WTC11 (cell line): ENCODE measurements around the gene ALAS1. TPM values are rescaled to one million over a fixed set of nuclear protein-coding genes. Genes with fewer than 3 reads are reported as not detected.

ENCODE experiments used
- ATAC-seq: fragments of 200-7000 bp; cut with Tn5 transposase; 2 replicates; pipeline ENCODE4 v1.10.0; 2021; ENCODE audit warnings: mild to moderate bottlenecking, moderate library complexity
- CTCF ChIA-PET: fragments of 300-600 bp; sonication (Branson Sonifier 250); formaldehyde crosslinking; loops from one replicate; lab custom pipeline; 2021; ENCODE audit warnings: antibody characterized with exemption; lab: Charles Lee
- POLR2A ChIA-PET: fragments of 350-600 bp; sonication (Branson Sonifier 250); formaldehyde crosslinking; loops from one replicate; lab custom pipeline; 2021; ENCODE audit warnings: antibody characterized with exemption; lab: Charles Lee
- DNase-seq: peaks from one replicate; pipeline ENCODE4 v3.0.0; 2021; ENCODE audit warnings: low spot score
- H3K27ac Mint-ChIP-seq: 2 replicates; pipeline ENCODE4 v1.8.0; 2021; ENCODE audit warnings: mixed read lengths
- H3K27me3 Mint-ChIP-seq: 2 replicates; pipeline ENCODE4 v1.8.0; 2021; ENCODE audit warnings: low read depth, mild to moderate bottlenecking, moderate library complexity, mixed read lengths
- H3K36me3 Mint-ChIP-seq: 2 replicates; pipeline ENCODE4 v1.8.0; 2021; ENCODE audit warnings: mixed read lengths
- H3K4me1 Mint-ChIP-seq: 2 replicates; pipeline ENCODE4 v1.8.0; 2022; ENCODE audit warnings: mixed read lengths
- H3K4me3 Mint-ChIP-seq: 2 replicates; pipeline ENCODE4 v1.8.0; 2021; ENCODE audit warnings: mild to moderate bottlenecking, moderate library complexity, mixed read lengths
- H3K9me3 Mint-ChIP-seq: 2 replicates; pipeline ENCODE4 v1.8.0; 2021; ENCODE audit warnings: mixed read lengths
- CREM ChIP-seq: sonication (generic); formaldehyde crosslinking; IDR thresholded peaks from 2 replicates; pipeline ENCODE4 v1.8.1; 2022; ENCODE audit warnings: mild to moderate bottlenecking, missing genetic modification reagents, moderate library complexity
- ELF4 ChIP-seq: sonication (generic); formaldehyde crosslinking; IDR thresholded peaks from 2 replicates; pipeline ENCODE4 v1.8.1; 2022; ENCODE audit warnings: low read depth, mild to moderate bottlenecking, moderate library complexity, missing genetic modification reagents
- ETV6 ChIP-seq: sonication (generic); formaldehyde crosslinking; IDR thresholded peaks from 2 replicates; pipeline ENCODE4 v1.8.1; 2022; ENCODE audit warnings: mild to moderate bottlenecking, missing genetic modification reagents
- FOXJ3 ChIP-seq: sonication (generic); formaldehyde crosslinking; IDR thresholded peaks from 2 replicates; pipeline ENCODE4 v1.9.0; 2021; ENCODE audit warnings: missing genetic modification reagents, mild to moderate bottlenecking, borderline replicate concordance
- JUN ChIP-seq: sonication (generic); formaldehyde crosslinking; IDR thresholded peaks from 2 replicates; pipeline ENCODE4 v1.8.0; 2023; ENCODE audit warnings: mild to moderate bottlenecking, missing genetic modification reagents
- RELA ChIP-seq: sonication (generic); formaldehyde crosslinking; IDR thresholded peaks from 2 replicates; pipeline ENCODE4 v1.8.1; 2022; ENCODE audit warnings: missing genetic modification reagents, mild to moderate bottlenecking, borderline replicate concordance
- SP1 ChIP-seq: sonication (generic); formaldehyde crosslinking; conservative IDR thresholded peaks from 2 replicates; pipeline ENCODE4 v1.8.1; 2022; ENCODE audit warnings: missing genetic modification reagents
- ZNF121 ChIP-seq: sonication (generic); formaldehyde crosslinking; IDR thresholded peaks from 2 replicates; pipeline ENCODE4 v1.8.0; 2023; ENCODE audit warnings: missing genetic modification reagents
- total RNA-seq: library from RNA; stranded (reverse); gene quantifications from 3 replicates; pipeline ENCODE4 v1.2.3, GENCODE V29; 2021
- TF ChIP-seq, protein P1 (sequence below): sonication (generic); formaldehyde crosslinking; IDR thresholded peaks from 2 replicates; pipeline ENCODE4 v1.8.0; 2023; ENCODE audit warnings: mild to moderate bottlenecking, missing genetic modification reagents
- TF ChIP-seq, protein P2 (sequence below): fragments of 200-600 bp; IDR thresholded peaks from 2 replicates; pipeline ENCODE4 v1.8.0; 2022; ENCODE audit warnings: antibody characterized with exemption
- TF ChIP-seq, protein P3 (sequence below): sonication (generic); formaldehyde crosslinking; IDR thresholded peaks from 2 replicates; pipeline ENCODE4 v1.8.1; 2022; ENCODE audit warnings: low read depth, mild to moderate bottlenecking, moderate library complexity, missing genetic modification reagents, borderline replicate concordance
- TF ChIP-seq, protein P4 (sequence below): sonication (generic); formaldehyde crosslinking; IDR thresholded peaks from 2 replicates; pipeline ENCODE4 v1.8.0; 2022; ENCODE audit warnings: missing genetic modification reagents
- TF ChIP-seq, protein P5 (sequence below): sonication (generic); formaldehyde crosslinking; IDR thresholded peaks from 2 replicates; pipeline ENCODE4 v1.8.0; 2022; ENCODE audit warnings: mild to moderate bottlenecking, missing genetic modification reagents

The ALAS1 gene
- total RNA-seq, 1 experiment from 2014 or later, result 39.1 TPM

DNA sequence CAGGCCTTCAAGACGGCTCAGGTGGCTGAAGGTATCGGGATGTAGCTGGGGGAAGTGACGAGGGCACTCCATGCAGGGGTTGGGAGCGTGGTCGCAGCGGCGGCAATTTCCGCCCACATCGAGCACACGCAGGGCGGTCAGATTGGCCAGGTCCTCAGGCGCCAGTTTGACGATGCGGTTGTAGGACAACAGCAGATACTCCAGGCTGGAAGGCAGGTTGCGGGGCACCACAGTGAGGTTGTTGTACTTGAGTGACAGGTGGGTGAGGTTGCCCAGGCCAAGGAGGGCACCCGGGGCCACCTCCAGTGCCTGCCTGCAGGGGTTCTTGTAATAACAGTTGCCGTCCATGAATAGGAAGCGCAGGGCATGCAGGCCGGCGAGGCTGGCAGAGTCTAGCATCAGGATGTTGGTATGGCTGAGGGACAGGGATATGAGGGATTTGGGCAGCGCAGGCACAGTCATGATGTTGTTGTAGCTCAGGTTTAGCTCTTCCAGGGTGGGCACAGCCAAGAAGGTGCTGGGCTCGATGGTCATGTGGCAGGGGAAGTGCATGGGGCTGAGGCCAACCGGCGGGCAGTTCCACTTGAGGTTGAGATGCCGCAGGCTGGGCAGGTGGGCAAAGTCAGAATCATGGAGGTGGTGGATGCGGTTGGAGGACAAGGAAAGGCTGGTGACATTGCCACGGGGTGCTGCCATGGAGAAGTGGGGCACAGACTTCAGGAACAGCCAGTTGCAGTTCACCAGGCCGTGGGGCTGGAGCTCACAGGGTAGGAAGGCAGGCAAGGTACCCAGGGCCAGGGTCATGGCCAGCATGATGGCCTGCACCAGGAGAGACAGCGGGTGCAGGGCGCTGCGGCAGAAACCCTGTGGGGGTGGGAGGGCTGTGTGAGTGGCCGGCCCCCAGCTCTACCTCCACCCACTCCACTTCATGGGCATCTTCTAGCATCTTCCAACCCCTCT is 25.8 kb downstream of the ALAS1 start (continued):
- TF ChIP-seq, protein P1, sequence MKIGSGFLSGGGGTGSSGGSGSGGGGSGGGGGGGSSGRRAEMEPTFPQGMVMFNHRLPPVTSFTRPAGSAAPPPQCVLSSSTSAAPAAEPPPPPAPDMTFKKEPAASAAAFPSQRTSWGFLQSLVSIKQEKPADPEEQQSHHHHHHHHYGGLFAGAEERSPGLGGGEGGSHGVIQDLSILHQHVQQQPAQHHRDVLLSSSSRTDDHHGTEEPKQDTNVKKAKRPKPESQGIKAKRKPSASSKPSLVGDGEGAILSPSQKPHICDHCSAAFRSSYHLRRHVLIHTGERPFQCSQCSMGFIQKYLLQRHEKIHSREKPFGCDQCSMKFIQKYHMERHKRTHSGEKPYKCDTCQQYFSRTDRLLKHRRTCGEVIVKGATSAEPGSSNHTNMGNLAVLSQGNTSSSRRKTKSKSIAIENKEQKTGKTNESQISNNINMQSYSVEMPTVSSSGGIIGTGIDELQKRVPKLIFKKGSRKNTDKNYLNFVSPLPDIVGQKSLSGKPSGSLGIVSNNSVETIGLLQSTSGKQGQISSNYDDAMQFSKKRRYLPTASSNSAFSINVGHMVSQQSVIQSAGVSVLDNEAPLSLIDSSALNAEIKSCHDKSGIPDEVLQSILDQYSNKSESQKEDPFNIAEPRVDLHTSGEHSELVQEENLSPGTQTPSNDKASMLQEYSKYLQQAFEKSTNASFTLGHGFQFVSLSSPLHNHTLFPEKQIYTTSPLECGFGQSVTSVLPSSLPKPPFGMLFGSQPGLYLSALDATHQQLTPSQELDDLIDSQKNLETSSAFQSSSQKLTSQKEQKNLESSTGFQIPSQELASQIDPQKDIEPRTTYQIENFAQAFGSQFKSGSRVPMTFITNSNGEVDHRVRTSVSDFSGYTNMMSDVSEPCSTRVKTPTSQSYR, result no peak
- TF ChIP-seq, protein P2, sequence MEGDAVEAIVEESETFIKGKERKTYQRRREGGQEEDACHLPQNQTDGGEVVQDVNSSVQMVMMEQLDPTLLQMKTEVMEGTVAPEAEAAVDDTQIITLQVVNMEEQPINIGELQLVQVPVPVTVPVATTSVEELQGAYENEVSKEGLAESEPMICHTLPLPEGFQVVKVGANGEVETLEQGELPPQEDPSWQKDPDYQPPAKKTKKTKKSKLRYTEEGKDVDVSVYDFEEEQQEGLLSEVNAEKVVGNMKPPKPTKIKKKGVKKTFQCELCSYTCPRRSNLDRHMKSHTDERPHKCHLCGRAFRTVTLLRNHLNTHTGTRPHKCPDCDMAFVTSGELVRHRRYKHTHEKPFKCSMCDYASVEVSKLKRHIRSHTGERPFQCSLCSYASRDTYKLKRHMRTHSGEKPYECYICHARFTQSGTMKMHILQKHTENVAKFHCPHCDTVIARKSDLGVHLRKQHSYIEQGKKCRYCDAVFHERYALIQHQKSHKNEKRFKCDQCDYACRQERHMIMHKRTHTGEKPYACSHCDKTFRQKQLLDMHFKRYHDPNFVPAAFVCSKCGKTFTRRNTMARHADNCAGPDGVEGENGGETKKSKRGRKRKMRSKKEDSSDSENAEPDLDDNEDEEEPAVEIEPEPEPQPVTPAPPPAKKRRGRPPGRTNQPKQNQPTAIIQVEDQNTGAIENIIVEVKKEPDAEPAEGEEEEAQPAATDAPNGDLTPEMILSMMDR, result no peak
- TF ChIP-seq, protein P3, sequence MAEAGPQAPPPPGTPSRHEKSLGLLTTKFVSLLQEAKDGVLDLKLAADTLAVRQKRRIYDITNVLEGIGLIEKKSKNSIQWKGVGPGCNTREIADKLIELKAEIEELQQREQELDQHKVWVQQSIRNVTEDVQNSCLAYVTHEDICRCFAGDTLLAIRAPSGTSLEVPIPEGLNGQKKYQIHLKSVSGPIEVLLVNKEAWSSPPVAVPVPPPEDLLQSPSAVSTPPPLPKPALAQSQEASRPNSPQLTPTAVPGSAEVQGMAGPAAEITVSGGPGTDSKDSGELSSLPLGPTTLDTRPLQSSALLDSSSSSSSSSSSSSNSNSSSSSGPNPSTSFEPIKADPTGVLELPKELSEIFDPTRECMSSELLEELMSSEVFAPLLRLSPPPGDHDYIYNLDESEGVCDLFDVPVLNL (CRISPR knock-in tag), result no peak
- TF ChIP-seq, protein P4, sequence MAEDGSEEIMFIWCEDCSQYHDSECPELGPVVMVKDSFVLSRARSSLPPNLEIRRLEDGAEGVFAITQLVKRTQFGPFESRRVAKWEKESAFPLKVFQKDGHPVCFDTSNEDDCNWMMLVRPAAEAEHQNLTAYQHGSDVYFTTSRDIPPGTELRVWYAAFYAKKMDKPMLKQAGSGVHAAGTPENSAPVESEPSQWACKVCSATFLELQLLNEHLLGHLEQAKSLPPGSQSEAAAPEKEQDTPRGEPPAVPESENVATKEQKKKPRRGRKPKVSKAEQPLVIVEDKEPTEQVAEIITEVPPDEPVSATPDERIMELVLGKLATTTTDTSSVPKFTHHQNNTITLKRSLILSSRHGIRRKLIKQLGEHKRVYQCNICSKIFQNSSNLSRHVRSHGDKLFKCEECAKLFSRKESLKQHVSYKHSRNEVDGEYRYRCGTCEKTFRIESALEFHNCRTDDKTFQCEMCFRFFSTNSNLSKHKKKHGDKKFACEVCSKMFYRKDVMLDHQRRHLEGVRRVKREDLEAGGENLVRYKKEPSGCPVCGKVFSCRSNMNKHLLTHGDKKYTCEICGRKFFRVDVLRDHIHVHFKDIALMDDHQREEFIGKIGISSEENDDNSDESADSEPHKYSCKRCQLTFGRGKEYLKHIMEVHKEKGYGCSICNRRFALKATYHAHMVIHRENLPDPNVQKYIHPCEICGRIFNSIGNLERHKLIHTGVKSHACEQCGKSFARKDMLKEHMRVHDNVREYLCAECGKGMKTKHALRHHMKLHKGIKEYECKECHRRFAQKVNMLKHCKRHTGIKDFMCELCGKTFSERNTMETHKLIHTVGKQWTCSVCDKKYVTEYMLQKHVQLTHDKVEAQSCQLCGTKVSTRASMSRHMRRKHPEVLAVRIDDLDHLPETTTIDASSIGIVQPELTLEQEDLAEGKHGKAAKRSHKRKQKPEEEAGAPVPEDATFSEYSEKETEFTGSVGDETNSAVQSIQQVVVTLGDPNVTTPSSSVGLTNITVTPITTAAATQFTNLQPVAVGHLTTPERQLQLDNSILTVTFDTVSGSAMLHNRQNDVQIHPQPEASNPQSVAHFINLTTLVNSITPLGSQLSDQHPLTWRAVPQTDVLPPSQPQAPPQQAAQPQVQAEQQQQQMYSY (CRISPR knock-in tag), result no peak
- no peak for TF ChIP-seq ZNF121 (CRISPR knock-in tag)
- no peak for TF ChIP-seq JUN (CRISPR knock-in tag)
- TF ChIP-seq, all 79 proteins: peak for 0

DNA sequence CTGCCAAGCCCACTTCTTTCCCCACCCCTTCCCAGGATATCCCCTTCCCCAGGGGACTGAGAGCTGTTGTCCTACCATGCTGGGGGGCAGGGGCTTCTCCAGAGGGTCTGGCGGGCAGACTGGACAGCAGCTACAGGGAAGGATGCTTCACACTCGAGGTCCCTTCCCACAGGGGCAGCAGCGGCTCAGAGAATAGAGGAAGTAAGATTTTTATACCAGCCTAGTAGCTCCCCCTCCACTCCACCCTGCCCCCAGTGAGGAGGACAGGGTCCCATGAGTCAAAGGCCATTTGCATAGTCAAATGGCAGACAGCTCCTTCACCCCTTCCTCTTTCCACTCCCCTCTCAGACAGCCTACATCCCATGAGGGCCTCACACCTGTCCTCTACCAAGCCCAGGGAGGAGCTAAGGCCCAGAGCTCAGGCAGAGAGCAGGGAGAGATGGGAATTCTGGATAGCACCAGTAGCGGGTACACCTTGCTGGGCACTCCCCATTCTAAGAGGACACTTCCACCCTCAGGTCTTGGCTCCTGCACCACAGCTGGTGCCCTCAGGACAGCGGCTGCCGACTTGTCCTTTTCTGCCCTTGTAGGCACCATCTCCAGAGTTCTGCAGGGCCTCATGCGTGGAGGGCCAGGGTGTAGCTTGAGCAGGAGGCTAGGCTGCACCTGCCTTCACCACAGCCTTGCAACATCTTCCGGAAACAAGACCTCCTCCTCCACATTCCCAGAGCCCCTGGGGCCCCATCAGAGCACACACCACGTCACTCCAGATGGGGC is 27.7 kb downstream of the ALAS1 start, which contains the start of gene TLR9:
TSS of gene TLR9 (minus strand) at position 194 of the 777 bp plus-strand sequence. CDS start at position 78, 116 bp downstream.
- ATAC-seq (peak; percentile 21; the same call in 1 of the 2 replicates), DNase-seq (no peak)
- Mint-ChIP-seq H3K27me3 (no peaks in the 10 kb centered on the region), H3K4me1 (peaks cover 5% of the 10 kb centered on the region), H3K9me3 (no peaks in the 10 kb centered on the region), H3K27ac (no peak within 1 kb of the TSS), H3K4me3 (no peak within 1 kb of the TSS), H3K36me3 (peaks cover 10% of the 10 kb centered on the region)
- ChIA-PET POLR2A (interaction anchor here (1.5 kb wide), 1 partner anchor 52 kb away, joined by 3 read pairs; no protein-coding TSS in a partner anchor), CTCF (interaction anchor here (0.6 to 11.5 kb wide), 7 partner anchors 9 to 223 kb away, joined by 3 to 222 read pairs (median 4); partner anchors contain the start of gene TWF2)
- TF ChIP-seq, protein P1, result no peak
- TF ChIP-seq SP1 (CRISPR knock-in tag) (no peak), RELA (CRISPR knock-in tag) (no peak), CREM (CRISPR knock-in tag) (no peak), ELF4 (CRISPR knock-in tag) (no peak), FOXJ3 (CRISPR knock-in tag) (no peak), ETV6 (no peak)
- TF ChIP-seq, protein P5, sequence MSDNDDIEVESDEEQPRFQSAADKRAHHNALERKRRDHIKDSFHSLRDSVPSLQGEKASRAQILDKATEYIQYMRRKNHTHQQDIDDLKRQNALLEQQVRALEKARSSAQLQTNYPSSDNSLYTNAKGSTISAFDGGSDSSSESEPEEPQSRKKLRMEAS, result no peak
